Erythroblast (primary cell): ENCODE data around the gene HAUS7.
"Not testable (repeated sequence)": the region's sequence is repeated elsewhere in the genome, so short reads cannot be mapped to it uniquely, and the experiment has no call there.

Experiments used
- DNase-seq, 2 experiments: peaks; one replicate each; lab custom pipeline; 2025; lab: John Stamatoyannopoulos, UW
- GATA1 ChIP-seq: IDR thresholded peaks from 2 replicates; pipeline ENCODE4 v1.6.1; 2011; ENCODE audit warnings: low read depth, mild to moderate bottlenecking, control low read depth, low read length, moderate library complexity
- POLR2A ChIP-seq: IDR thresholded peaks from 2 replicates; pipeline ENCODE4 v1.6.1; 2011; ENCODE audit warnings: mild to moderate bottlenecking, low read length

Gene HAUS7

GRCh38 chrX:153413731-153414130 lies 56.6 kb downstream of the HAUS7 start:
- no peak for DNase-seq
- TF ChIP-seq GATA1 (no peak), POLR2A (no peak)

- no peak for TF ChIP-seq POLR2A
- no peak for TF ChIP-seq GATA1
- DNase-seq = no peak
Measured at GRCh38 chrX:153412746-153413720, 57.3 kb downstream of the HAUS7 start.

- no peak for DNase-seq
- TF ChIP-seq GATA1 (no peak), POLR2A (no peak)
Measured at GRCh38 chrX:153411988-153412574, 58.3 kb downstream of the HAUS7 start.

GRCh38 chrX:153411255-153411987 lies 59.0 kb downstream of the HAUS7 start, which contains the start of gene ZFP92:
Gene ZFP92 (plus strand): TSS chrX:153411472. CDS start chrX:153418323, 6,851 bp downstream.
- TF ChIP-seq GATA1 (no peak), POLR2A (no peak)
- DNase-seq = no peak

- DNase-seq = no peak
- TF ChIP-seq POLR2A (no peak), GATA1 (no peak)
Measured at GRCh38 chrX:153410888-153411254, 59.5 kb downstream of the HAUS7 start.

DNA sequence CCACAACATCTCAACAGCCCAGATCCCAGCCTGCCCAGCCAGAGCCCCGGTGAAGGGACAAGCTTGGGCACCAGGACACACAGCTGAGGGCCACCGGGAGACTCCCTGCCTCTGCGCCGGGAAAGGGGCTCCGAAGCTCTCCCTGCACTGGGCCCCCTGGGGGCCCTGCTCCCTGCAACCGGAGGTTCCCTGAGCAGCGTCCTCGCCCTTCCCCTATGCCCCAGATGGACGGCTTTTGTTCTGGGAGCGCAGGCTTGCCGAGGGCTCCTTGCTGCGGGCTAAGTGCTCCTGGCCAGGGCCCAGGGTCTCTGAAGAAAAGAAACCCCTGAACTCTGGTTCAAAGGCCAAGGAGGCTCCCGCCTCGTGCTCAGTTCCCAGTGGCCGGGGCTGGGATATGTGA lies 60.0 kb downstream of the HAUS7 start:
- no peak for DNase-seq
- TF ChIP-seq POLR2A = no peak
- TF ChIP-seq GATA1 = no peak

- TF ChIP-seq POLR2A (no peak), GATA1 (no peak)
- DNase-seq = no peak
Measured at GRCh38 chrX:153409414-153410101, 60.8 kb downstream of the HAUS7 start.

DNA sequence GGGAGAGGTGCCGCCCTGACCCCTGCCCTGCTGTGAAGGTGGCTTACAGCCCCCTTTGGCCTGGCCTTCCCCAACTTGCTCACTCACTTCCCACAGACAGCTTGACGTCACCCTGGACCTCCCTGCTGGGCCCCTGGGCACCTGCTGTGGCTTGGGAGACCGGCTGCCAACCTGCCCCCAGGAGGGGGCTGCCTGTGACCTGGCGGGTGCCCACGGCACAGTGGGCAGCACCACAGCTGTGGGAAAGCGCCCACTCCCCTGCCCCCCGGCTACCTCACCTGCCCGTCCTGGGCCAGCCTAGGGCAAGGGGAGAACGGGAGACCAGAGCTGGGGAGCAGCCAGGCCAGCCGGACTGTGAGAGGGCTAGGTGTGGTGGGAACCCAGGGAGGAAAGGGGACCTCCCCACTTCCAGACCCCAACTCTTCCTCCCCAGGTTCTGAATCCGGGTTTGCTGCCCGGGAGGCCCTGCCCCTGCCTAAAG lies 61.5 kb downstream of the HAUS7 start:
- TF ChIP-seq GATA1 (no peak), POLR2A (no peak)

DNA sequence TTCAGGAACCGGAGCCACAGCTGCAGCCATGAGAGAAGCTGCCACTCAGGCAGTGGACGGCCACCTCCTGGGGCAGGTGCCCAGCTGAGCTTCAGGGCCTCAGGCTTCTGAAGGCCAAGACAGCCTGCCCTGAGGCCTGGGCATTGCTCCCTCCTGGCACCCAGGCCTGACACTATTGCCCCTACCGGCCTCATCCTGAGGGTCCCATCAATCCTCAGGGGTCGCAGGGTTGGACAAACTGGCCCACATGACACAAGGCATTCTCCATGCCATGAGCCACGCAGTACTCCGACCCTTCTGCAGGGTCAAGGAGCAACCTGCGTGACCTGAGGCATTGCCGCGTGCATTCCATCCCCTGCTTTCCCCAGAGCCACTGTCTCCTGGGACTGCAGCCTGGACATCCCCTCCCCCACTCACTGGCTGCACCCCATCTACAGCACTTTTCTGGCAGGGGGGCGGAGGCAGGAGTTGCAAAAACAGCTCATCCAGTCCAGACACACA lies 62.1 kb downstream of the HAUS7 start:
- TF ChIP-seq POLR2A (no peak), GATA1 (no peak)

More for the DNA sequence above, 61.5 kb downstream of the HAUS7 start:
- DNase-seq = no peak

GRCh38 chrX:153407736-153408135 lies 62.6 kb downstream of the HAUS7 start:
- DNase-seq = no peak
- TF ChIP-seq POLR2A (no peak), GATA1 (no peak)

More for the DNA sequence above, 62.1 kb downstream of the HAUS7 start:
- DNase-seq = no peak

DNA sequence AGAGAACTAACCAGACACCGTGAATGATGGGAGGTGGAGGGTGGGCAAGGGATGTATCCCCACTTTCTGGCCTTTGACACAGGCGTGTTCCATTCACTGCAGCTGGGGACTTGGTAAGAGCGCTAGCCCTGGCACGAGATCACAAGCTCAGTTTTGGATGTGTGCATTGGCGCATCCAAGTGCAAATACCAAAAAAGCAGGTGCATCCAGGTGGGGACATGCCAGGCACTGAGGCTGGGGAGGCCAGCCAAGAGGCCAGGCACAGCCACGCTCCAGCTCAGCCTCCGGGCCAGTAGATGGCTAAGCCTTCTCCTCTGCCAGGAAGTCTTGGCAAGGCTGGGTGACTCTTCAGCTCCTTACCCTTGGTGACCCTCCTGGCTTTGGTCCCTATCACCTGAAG lies 63.5 kb downstream of the HAUS7 start:
- DNase-seq = no peak
- TF ChIP-seq GATA1 = no peak
- no peak for TF ChIP-seq POLR2A

DNA sequence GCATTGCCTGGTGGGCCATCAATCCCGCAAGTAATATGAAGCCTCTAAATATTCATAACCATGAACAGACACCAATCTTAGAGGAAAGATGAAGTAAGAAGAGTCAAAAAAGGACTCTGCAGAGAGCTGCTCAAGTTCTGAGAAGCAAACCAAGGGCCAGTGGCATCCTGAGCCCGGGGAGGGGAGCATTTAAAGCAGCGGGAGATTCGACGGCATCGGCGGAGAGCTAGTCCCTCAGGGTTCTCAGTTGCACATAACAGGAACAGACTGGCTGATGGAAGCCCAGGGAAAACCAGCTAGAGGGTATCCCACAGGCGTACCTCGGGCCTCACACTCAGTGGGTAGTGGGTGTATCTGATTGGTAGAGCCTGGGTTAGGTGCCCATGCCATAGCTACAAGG lies 64.4 kb downstream of the HAUS7 start:
- TF ChIP-seq GATA1 (no peak), POLR2A (no peak)
- DNase-seq = no peak

DNA sequence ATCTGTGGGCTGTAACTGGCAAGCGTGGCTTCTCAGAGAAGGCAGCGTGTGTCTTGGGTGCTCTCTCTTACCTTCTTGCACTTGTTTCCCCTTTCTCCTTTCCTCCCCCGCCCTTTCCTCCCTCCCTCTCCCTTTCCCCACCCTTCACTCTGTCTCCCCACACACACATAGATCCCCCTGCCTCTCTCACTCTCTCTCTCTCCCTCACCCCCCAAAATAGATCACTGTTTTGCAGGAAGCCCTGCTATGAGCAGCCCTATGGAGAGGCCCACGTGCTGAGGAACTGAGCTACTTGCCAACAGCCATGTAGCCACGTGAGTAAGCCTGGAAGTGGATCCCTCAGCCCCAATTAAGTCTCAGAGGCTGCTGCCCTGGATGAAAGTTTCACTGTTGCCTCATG lies 65.0 kb downstream of the HAUS7 start:
- TF ChIP-seq POLR2A (no peak), GATA1 (no peak)
- DNase-seq = no peak

GRCh38 chrX:153404333-153404732 lies 66.0 kb downstream of the HAUS7 start:
- DNase-seq = not testable (repeated sequence)
